ENCODE measurements around the gene TMEM185A. TPM values are rescaled to one million over a fixed set of nuclear protein-coding genes. Genes with fewer than 3 reads are reported as not detected.

The TMEM185A gene
- total and polyA plus RNA-seq, 4 donors = 7.3 to 9.8 (median 7.7) TPM

DNA sequence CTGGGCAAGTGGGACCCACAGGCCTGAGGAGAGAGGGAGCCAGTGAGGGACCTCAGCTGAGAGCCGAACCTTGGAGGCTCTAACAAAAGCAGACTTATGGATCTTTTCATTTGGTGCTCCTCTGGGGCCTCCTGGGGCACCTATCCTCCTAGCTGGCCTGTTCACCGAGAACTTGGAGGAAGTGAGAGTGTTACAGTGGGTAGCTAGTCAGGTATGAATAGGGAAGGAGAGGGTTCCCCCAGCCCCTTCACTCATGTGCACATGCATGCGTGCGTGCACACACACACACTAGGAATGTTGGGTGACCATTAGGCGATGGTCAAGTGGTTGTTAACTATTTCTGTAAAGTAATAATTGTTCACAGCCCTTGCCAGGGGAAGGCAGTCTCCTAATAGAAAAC is 18.6 kb upstream of the TMEM185A start:
- Histone ChIP-seq H3K9me3 (ENCODE audit: control insufficient read depth in 4 of 4, low read length in 3 of 4) (peaks cover 0 to 2% (median 0%) of the 10 kb centered on the region in 4 donors), H3K36me3 (ENCODE audit: control insufficient read depth in 4 of 4, insufficient read depth in 3 of 4, low read depth in 1 of 4, low read length in 3 of 4) (no peaks in the 10 kb centered on the region), H3K4me3 (ENCODE audit: low read depth in 1 of 3, low read length in 3 of 3) (no peak overlapping the region), H3K27ac (ENCODE audit: low read depth in 1 of 2, low read length in 2 of 2) (no peak overlapping the region), H3K27me3 (ENCODE audit: control insufficient read depth in 4 of 4, insufficient read depth in 4 of 4, low read length in 3 of 4) (no peaks in the 10 kb centered on the region), H3K4me1 (ENCODE audit: control insufficient read depth in 4 of 4, insufficient read depth in 4 of 4, low read length in 3 of 4) (no peaks in the 10 kb centered on the region), H3K9ac (ENCODE audit: low read depth in 1 of 2, low read length in 2 of 2) (no peak overlapping the region)
- DNase-seq (ENCODE audit: low spot score) = no peak
- 97% methylated on average over 5 of the region's 5 CpGs for WGBS
- TF ChIP-seq HNF4G (IDR thresholded peaks at IDR 0.05) = no peak
- TF ChIP-seq JUND (IDR thresholded peaks at IDR 0.05) = no peak
- no peak for TF ChIP-seq NR2F2 (IDR thresholded peaks at IDR 0.05)

DNA sequence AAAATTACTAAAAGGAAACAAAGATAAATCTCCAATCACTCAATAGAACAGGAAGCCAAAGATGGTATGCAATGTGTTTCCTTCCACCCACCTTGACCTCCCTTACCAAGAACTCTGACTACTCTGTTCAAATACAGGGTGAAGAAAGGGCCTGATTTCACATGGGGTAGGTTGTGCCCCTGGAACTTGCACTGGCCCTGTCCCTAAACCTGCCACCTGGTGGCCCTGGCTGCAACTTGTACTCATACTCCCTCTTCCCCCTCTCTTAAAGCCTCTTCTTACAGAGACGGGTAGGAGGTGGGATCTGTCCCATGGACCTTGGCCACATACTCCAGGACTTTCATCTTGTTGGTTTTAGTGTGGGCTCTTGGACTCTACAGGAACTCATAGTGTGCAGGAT is 17.3 kb upstream of the TMEM185A start:
- H3K27ac ChIP-seq (ENCODE audit: low read depth in 1 of 2, low read length in 2 of 2) = no peak overlapping the region
- no peak for DNase-seq (ENCODE audit: low spot score)
- no peaks in the 10 kb centered on the region for H3K4me1 ChIP-seq (ENCODE audit: control insufficient read depth in 4 of 4, insufficient read depth in 4 of 4, low read length in 3 of 4)
- 63% methylated on average over 1 of the region's 1 CpG for WGBS
- H3K4me3 ChIP-seq (ENCODE audit: low read depth in 1 of 3, low read length in 3 of 3) = no peak overlapping the region
- peaks cover 0 to 2% (median 0%) of the 10 kb centered on the region in 4 donors for H3K9me3 ChIP-seq (ENCODE audit: control insufficient read depth in 4 of 4, low read length in 3 of 4)
- H3K36me3 ChIP-seq (ENCODE audit: control insufficient read depth in 4 of 4, insufficient read depth in 3 of 4, low read depth in 1 of 4, low read length in 3 of 4) = no peaks in the 10 kb centered on the region
- no peaks in the 10 kb centered on the region for H3K27me3 ChIP-seq (ENCODE audit: control insufficient read depth in 4 of 4, insufficient read depth in 4 of 4, low read length in 3 of 4)
- no peak overlapping the region for H3K9ac ChIP-seq (ENCODE audit: low read depth in 1 of 2, low read length in 2 of 2)
- TF ChIP-seq FOXA1 (IDR thresholded peaks at IDR 0.05) = no peak
- TF ChIP-seq, protein P1, sequence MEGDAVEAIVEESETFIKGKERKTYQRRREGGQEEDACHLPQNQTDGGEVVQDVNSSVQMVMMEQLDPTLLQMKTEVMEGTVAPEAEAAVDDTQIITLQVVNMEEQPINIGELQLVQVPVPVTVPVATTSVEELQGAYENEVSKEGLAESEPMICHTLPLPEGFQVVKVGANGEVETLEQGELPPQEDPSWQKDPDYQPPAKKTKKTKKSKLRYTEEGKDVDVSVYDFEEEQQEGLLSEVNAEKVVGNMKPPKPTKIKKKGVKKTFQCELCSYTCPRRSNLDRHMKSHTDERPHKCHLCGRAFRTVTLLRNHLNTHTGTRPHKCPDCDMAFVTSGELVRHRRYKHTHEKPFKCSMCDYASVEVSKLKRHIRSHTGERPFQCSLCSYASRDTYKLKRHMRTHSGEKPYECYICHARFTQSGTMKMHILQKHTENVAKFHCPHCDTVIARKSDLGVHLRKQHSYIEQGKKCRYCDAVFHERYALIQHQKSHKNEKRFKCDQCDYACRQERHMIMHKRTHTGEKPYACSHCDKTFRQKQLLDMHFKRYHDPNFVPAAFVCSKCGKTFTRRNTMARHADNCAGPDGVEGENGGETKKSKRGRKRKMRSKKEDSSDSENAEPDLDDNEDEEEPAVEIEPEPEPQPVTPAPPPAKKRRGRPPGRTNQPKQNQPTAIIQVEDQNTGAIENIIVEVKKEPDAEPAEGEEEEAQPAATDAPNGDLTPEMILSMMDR (IDR thresholded peaks at IDR 0.05; ENCODE audit: low read depth, low read length, missing input control) = no peak
- TF ChIP-seq, protein P2, sequence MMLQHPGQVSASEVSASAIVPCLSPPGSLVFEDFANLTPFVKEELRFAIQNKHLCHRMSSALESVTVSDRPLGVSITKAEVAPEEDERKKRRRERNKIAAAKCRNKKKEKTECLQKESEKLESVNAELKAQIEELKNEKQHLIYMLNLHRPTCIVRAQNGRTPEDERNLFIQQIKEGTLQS (IDR thresholded peaks at IDR 0.05) = no peak
- no peak for TF ChIP-seq HNF4G (IDR thresholded peaks at IDR 0.05)
- TF ChIP-seq HNF4A (conservative IDR thresholded peaks at IDR 0.05) = no peak
- TF ChIP-seq, protein P3, sequence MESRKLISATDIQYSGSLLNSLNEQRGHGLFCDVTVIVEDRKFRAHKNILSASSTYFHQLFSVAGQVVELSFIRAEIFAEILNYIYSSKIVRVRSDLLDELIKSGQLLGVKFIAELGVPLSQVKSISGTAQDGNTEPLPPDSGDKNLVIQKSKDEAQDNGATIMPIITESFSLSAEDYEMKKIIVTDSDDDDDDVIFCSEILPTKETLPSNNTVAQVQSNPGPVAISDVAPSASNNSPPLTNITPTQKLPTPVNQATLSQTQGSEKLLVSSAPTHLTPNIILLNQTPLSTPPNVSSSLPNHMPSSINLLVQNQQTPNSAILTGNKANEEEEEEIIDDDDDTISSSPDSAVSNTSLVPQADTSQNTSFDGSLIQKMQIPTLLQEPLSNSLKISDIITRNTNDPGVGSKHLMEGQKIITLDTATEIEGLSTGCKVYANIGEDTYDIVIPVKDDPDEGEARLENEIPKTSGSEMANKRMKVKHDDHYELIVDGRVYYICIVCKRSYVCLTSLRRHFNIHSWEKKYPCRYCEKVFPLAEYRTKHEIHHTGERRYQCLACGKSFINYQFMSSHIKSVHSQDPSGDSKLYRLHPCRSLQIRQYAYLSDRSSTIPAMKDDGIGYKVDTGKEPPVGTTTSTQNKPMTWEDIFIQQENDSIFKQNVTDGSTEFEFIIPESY (IDR thresholded peaks at IDR 0.05) = no peak
- TF ChIP-seq, protein P4, sequence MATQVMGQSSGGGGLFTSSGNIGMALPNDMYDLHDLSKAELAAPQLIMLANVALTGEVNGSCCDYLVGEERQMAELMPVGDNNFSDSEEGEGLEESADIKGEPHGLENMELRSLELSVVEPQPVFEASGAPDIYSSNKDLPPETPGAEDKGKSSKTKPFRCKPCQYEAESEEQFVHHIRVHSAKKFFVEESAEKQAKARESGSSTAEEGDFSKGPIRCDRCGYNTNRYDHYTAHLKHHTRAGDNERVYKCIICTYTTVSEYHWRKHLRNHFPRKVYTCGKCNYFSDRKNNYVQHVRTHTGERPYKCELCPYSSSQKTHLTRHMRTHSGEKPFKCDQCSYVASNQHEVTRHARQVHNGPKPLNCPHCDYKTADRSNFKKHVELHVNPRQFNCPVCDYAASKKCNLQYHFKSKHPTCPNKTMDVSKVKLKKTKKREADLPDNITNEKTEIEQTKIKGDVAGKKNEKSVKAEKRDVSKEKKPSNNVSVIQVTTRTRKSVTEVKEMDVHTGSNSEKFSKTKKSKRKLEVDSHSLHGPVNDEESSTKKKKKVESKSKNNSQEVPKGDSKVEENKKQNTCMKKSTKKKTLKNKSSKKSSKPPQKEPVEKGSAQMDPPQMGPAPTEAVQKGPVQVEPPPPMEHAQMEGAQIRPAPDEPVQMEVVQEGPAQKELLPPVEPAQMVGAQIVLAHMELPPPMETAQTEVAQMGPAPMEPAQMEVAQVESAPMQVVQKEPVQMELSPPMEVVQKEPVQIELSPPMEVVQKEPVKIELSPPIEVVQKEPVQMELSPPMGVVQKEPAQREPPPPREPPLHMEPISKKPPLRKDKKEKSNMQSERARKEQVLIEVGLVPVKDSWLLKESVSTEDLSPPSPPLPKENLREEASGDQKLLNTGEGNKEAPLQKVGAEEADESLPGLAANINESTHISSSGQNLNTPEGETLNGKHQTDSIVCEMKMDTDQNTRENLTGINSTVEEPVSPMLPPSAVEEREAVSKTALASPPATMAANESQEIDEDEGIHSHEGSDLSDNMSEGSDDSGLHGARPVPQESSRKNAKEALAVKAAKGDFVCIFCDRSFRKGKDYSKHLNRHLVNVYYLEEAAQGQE (IDR thresholded peaks at IDR 0.05) = no peak
- no peak for TF ChIP-seq RAD21 (IDR thresholded peaks at IDR 0.05)
- TF ChIP-seq TAF1 (conservative IDR thresholded peaks at IDR 0.05) = no peak
- no peak for TF ChIP-seq FOXA2 (IDR thresholded peaks at IDR 0.05)
- no peak for TF ChIP-seq SP1 (IDR thresholded peaks at IDR 0.05)

Measured in liver (tissue), 9 donors.